ENCODE results near the gene TUBB3.
A peak's percentile ranks its signal among the peaks of the same experiment; 100 is the strongest.
"Not testable (repeated sequence)": the region's sequence is repeated elsewhere in the genome, so short reads cannot be mapped to it uniquely, and the experiment has no call there.

The TUBB3 gene

DNA sequence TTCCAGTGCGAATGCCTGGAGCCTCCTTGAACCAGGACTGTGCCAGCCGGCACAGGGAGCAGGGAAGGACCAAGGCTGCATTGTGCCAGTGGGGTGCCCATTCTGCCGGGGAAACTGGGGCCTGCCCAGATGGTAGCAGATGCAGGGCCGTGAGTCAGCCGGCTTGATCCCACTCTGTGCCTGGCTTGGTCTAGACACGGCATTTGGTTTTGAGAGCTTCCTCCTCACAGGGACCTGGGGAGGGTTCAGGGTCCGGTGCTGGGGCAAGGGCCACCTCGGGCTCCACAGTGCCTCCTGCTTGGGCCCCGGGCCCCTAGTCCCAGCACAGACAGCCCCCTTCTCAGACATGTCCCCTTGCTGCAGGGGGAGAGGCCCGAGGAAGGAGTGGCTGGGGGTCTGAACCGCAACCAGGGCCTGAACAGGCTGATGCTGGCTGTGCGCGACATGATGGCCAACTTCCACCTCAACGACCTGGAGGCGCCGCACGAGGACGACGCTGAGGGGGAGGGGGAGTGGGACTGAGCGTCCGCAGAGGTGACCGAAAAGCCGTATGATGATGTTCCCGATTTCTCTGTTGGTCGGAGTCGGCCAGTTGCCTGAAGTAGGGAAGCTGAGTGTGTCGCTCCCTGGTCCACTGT lies 12.3 kb upstream of the TUBB3 start:
- Histone ChIP-seq H3K36me3 (ENCODE audit: control insufficient read depth, insufficient read depth, low read length) (peaks cover 66% of the 10 kb centered on the region), H3K4me1 (ENCODE audit: control insufficient read depth, insufficient read depth, low read length, poor library complexity, severe bottlenecking) (peaks cover 9% of the 10 kb centered on the region), H3K9me3 (ENCODE audit: control insufficient read depth, low read length) (peaks cover 5% of the 10 kb centered on the region), H3K4me3 (ENCODE audit: extremely low read depth, insufficient read depth, low read length, poor library complexity, severe bottlenecking) (no peak overlapping the region), H3K27ac (ENCODE audit: low read depth, low read length, severe bottlenecking) (no peak overlapping the region)
- WGBS, 2 experiments (ENCODE audit: insufficient coverage in 2 of 2), result 96 to 97% methylated on average over 22 to 25 of the region's 27 CpGs

DNA sequence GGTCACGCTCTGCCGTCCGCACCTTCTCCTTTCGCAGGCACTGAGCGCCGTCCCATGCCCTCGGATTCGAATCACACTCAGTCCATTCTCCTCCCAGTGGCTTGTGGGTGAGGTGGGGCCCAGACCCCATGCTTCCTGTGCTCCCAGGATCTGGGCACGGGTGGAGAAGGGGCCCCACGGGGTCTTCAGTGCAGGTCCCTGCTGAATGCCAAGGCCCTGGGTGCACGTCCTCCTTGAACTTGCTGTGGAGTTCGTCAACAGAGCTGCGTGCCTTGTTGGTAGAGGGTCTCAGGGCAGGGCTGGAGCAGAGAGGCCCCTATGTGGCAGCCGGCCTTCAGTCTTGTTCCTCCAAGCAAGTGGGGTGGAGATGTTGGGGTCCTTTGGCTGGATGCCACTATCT lies 11.8 kb upstream of the TUBB3 start:
- Histone ChIP-seq H3K9me3 (ENCODE audit: control insufficient read depth, low read length) (peaks cover 5% of the 10 kb centered on the region), H3K4me1 (ENCODE audit: control insufficient read depth, insufficient read depth, low read length, poor library complexity, severe bottlenecking) (peaks cover 9% of the 10 kb centered on the region), H3K36me3 (ENCODE audit: control insufficient read depth, insufficient read depth, low read length) (peaks cover 60% of the 10 kb centered on the region), H3K4me3 (ENCODE audit: extremely low read depth, insufficient read depth, low read length, poor library complexity, severe bottlenecking) (no peak overlapping the region), H3K27ac (ENCODE audit: low read depth, low read length, severe bottlenecking) (no peak overlapping the region)
- WGBS, 2 experiments (ENCODE audit: insufficient coverage in 2 of 2), result 93 to 98% methylated on average over 8 to 10 of the region's 14 CpGs

DNA sequence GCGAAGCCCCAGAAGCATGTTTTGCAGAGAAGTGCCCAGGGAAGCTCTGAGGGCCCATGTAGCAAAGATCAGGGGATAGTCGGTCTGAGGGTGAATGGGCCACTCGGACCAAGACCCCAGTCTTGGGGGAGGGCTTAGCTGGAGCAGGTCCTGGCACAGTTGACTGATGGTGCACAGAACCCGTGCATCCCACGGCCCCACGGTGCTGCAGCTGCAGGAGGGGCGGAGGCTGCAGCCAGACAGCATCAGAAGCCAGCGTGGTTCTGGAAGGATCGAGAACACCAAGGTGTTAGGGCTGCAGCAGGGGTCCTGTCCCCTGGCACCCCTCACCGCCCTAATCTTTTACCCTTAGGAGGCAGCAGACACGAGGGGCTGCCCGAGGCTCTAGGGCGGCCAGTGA lies 11.0 kb upstream of the TUBB3 start:
- Histone ChIP-seq H3K9me3 (ENCODE audit: control insufficient read depth, low read length) (no peaks in the 10 kb centered on the region), H3K27ac (ENCODE audit: low read depth, low read length, severe bottlenecking) (no peak overlapping the region), H3K36me3 (ENCODE audit: control insufficient read depth, insufficient read depth, low read length) (peaks cover 53% of the 10 kb centered on the region), H3K4me1 (ENCODE audit: control insufficient read depth, insufficient read depth, low read length, poor library complexity, severe bottlenecking) (peaks cover 9% of the 10 kb centered on the region), H3K4me3 (ENCODE audit: extremely low read depth, insufficient read depth, low read length, poor library complexity, severe bottlenecking) (no peak overlapping the region)
- WGBS, 2 experiments (ENCODE audit: insufficient coverage in 2 of 2), result 92 to 96% methylated on average over 13 of the region's 13 CpGs

DNA sequence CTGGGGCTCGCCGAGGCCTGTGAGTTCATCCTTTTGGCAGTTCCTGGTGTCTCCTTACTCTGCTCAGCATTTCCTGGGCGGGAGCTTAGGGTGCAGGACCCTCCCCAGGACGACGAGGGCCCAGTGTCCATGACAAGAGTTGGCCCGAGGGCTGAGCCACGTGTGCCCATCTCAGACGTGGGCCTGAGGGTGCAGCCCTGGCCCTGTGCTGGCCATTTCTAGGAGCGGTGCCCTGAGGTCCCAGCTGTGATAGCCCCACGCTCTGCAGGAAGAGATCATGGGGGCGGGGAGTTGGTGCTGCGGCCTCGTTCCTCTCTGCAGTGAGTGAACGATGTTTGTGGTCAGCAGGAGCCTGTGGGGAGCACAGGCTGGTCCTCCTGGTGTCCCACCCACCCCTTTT lies 10.5 kb upstream of the TUBB3 start:
- Histone ChIP-seq H3K9me3 (ENCODE audit: control insufficient read depth, low read length) (no peaks in the 10 kb centered on the region), H3K36me3 (ENCODE audit: control insufficient read depth, insufficient read depth, low read length) (peaks cover 52% of the 10 kb centered on the region), H3K27ac (ENCODE audit: low read depth, low read length, severe bottlenecking) (no peak overlapping the region), H3K4me3 (ENCODE audit: extremely low read depth, insufficient read depth, low read length, poor library complexity, severe bottlenecking) (no peak overlapping the region), H3K4me1 (ENCODE audit: control insufficient read depth, insufficient read depth, low read length, poor library complexity, severe bottlenecking) (peaks cover 9% of the 10 kb centered on the region)
- 94 to 95% methylated on average over 14 of the region's 14 CpGs for WGBS, 2 experiments (ENCODE audit: insufficient coverage in 2 of 2)

DNA sequence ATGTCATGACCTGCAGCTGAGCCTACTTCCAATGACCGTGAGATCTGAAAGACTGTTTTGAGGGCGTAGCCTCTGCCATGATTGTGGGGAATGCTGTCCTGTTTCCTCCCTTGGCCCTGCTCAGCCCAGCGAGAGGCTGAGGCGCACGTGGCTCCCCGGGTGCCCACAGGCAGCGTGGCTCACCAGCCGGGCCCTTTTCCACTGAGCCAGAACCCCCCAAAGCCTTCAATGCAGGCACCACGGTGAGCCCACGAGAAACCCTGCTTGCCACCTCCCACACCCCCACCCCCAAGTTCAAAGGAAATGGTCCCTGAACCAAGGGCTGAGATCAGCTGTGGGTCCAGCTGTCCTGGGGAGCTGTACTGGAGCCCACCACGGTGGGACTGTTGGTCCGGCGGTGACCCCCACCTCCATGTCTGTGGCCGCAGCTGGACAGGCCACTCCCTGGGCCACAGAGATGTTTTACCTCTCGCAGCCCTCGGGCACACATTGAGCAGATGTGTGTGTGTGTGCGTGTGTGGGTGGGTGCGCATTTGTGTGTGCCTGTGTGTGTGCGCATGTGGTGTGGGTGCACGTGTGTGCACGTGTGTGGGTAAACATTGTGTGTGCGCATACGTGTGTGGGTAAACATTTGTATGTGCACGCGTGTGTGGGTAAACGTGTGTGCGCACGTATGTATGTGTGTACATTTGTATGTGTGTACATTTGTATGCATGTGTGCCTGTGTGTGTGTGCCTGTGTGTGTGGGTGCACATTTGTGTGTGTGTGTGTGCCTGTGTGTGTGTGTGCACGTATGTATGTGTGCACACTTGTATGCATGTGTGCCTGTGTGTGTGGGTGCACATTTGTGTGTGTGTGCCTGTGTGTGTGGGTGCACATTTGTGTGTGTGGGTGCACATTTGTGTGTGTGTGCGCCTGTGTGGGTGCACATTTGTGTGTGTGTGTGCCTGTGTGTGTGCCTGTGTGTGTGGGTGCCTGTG lies 9.4 kb upstream of the TUBB3 start:
- no peak overlapping the region for H3K4me3 ChIP-seq (ENCODE audit: extremely low read depth, insufficient read depth, low read length, poor library complexity, severe bottlenecking)
- H3K36me3 ChIP-seq (ENCODE audit: control insufficient read depth, insufficient read depth, low read length), result peaks cover 42% of the 10 kb centered on the region
- 92 to 96% methylated on average over 17 to 26 of the region's 30 CpGs for WGBS, 2 experiments (ENCODE audit: insufficient coverage in 2 of 2)
- H3K27ac ChIP-seq (ENCODE audit: low read depth, low read length, severe bottlenecking), result no peak overlapping the region
- no peaks in the 10 kb centered on the region for H3K9me3 ChIP-seq (ENCODE audit: control insufficient read depth, low read length)
- H3K4me1 ChIP-seq (ENCODE audit: control insufficient read depth, insufficient read depth, low read length, poor library complexity, severe bottlenecking), result peaks cover 14% of the 10 kb centered on the region

DNA sequence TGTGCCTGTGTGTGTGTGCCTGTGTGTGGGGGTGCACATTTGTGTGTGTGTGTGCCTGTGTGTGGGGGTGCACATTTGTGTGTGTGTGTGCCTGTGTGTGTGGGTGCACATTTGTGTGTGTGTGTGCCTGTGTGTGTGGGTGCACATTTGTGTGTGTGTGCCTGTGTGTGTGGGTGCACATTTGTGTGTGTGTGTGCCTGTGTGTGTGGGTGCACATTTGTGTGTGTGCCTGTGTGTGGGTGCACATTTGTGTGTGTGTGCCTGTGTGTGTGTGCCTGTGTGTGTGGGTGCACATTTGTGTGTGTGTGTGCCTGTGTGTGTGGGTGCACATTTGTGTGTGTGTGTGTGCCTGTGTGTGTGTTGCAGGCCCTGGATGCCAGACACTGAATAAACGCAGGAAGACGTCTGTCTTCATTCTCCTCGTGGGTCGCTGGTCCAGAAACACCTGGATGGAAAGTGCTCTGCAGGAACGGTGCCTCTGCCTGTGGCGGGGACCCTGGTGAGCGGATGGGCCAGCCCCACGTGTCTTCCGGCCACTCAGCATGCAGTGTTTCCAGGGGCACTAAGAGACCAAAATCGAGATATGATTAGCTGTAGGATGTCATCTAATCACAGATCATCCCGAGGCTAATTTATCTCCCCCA lies 8.4 kb upstream of the TUBB3 start:
- H3K9me3 ChIP-seq (ENCODE audit: control insufficient read depth, low read length); H3K27ac ChIP-seq (ENCODE audit: low read depth, low read length, severe bottlenecking); H3K4me3 ChIP-seq (ENCODE audit: extremely low read depth, insufficient read depth, low read length, poor library complexity, severe bottlenecking): not testable (repeated sequence)
- 91 to 94% methylated on average over 6 to 7 of the region's 11 CpGs for WGBS, 2 experiments (ENCODE audit: insufficient coverage in 2 of 2)
- Histone ChIP-seq H3K36me3 (ENCODE audit: control insufficient read depth, insufficient read depth, low read length) (peaks cover 33% of the 10 kb centered on the region), H3K4me1 (ENCODE audit: control insufficient read depth, insufficient read depth, low read length, poor library complexity, severe bottlenecking) (peaks cover 17% of the 10 kb centered on the region)

DNA sequence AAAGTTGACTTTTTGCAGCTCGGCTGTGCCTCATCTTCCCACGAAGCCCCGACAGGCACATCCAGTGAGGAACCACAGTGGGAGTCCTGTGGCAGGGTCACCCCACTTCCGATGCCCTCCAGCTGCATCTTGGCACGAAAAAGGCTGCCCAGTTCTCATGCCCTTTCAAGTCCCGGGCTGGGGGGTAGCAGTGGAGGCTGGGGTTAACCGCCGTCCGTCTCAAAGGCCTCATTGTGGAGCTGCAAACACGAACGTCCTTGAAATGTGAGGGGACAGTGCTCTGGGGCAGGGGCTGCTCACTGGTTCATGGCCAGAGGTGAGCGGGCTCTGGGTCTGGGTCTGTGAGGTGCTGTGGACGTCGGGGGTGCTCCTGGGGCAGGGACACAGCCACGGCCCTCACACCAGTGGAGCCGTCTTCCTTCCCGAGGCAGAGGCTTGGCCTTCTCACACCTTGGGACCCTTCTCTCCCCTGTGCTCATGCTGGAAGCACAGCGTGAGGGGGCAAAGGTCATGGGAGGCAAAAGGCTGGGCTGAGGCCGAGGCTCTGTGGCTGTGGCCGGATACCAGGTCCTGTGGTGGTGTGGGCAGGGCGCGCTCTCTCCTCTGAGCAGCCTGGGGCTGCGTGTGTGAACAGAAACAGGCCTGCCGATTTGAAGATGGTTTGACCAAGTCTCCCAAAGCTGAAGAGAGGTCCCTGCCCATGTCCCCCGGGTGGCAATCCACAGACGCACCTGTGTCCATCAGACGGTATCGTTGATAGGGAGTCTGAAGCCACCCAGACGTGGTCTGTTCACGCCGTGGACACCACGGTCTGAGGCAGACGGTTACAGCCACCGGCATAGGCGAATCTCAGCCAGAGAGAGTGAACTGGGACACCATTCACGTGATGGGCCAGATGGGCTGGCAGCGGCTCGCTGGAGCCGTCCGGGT lies 7.6 kb upstream of the TUBB3 start:
- Histone ChIP-seq H3K36me3 (ENCODE audit: control insufficient read depth, insufficient read depth, low read length) (peaks cover 26% of the 10 kb centered on the region), H3K27ac (ENCODE audit: low read depth, low read length, severe bottlenecking) (no peak overlapping the region), H3K4me1 (ENCODE audit: control insufficient read depth, insufficient read depth, low read length, poor library complexity, severe bottlenecking) (peaks cover 25% of the 10 kb centered on the region), H3K4me3 (ENCODE audit: extremely low read depth, insufficient read depth, low read length, poor library complexity, severe bottlenecking) (no peak overlapping the region), H3K9me3 (ENCODE audit: control insufficient read depth, low read length) (no peaks in the 10 kb centered on the region)
- WGBS, 2 experiments (ENCODE audit: insufficient coverage in 2 of 2), result 94 to 95% methylated on average over 33 to 35 of the region's 40 CpGs

DNA sequence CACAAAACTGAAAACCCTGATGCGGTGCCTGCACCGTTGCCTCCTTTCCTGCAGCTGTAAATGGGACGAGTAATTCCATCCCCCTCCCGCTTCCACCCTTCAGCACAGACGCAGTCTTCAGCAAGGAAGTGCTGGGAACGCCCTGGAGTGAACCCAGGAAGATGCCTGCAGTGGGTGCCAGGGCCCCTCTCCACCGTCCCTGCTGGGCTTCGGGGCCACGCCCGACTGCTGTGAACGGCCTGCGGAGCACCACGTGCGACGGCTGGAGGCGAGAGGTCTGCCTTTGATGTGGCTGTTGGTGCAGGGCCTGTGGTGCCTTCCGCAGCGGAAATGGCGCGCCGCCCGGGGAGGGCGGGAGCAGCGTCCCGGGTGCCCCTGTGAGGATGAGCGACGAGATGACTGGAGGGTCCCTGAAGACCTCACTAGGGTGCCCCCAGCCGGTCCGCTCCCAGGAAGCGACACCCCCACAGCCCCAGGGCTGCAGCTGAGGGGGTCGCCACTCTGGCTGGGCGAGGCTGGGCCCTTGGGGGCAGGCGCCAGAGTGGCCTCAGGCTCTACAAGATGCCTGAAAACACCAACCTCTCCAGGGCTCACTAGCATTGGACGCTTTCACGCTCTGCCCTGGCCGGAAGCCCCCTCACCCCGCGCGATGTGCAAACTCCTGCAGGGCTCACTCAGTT lies 5.2 kb upstream of the TUBB3 start:
- 4 to 5% methylated on average over 25 to 27 of the region's 39 CpGs for WGBS, 2 experiments (ENCODE audit: insufficient coverage in 2 of 2)
- no peaks in the 10 kb centered on the region for H3K9me3 ChIP-seq (ENCODE audit: control insufficient read depth, low read length)
- peak overlapping the region; percentile 31 for H3K4me3 ChIP-seq (ENCODE audit: extremely low read depth, insufficient read depth, low read length, poor library complexity, severe bottlenecking)
- H3K4me1 ChIP-seq (ENCODE audit: control insufficient read depth, insufficient read depth, low read length, poor library complexity, severe bottlenecking), result peaks cover 27% of the 10 kb centered on the region
- H3K27ac ChIP-seq (ENCODE audit: low read depth, low read length, severe bottlenecking), result peak overlapping the region; percentile 72
- H3K36me3 ChIP-seq (ENCODE audit: control insufficient read depth, insufficient read depth, low read length), result peaks cover 4% of the 10 kb centered on the region

DNA sequence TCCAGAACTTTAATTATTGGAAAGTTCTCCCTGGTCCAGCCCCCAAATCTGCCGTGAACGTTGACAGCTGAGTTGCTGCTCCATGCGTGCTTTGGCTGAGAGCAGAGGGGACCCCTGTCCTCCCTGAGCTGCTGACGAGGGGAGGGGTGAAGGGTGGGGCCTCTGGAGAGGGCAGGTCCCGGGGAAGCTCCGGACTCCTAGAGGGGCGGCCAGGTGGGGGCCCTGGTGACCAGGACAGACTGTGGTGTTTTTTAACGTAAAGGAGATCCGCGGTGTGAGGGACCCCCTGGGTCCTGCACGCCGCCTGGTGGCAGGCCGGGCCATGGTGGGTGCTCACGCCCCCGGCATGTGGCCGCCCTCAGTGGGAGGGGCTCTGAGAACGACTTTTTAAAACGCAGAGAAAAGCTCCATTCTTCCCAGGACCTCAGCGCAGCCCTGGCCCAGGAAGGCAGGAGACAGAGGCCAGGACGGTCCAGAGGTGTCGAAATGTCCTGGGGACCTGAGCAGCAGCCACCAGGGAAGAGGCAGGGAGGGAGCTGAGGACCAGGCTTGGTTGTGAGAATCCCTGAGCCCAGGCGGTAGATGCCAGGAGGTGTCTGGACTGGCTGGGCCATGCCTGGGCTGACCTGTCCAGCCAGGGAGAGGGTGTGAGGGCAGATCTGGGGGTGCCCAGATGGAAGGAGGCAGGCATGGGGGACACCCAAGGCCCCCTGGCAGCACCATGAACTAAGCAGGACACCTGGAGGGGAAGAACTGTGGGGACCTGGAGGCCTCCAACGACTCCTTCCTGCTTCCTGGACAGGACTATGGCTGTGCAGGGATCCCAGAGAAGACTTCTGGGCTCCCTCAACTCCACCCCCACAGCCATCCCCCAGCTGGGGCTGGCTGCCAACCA lies 4.4 kb upstream of the TUBB3 start, which contains the start of gene MC1R:
Gene MC1R, plus strand, starts transcription at position 410 of the 895 bp plus-strand sequence. Its CDS starts 397 bp downstream, at position 807.
- Histone ChIP-seq H3K27ac (ENCODE audit: low read depth, low read length, severe bottlenecking) (peak within 1 kb of the TSS; percentile 72), H3K4me3 (ENCODE audit: extremely low read depth, insufficient read depth, low read length, poor library complexity, severe bottlenecking) (peak within 1 kb of the TSS; percentile 31), H3K4me1 (ENCODE audit: control insufficient read depth, insufficient read depth, low read length, poor library complexity, severe bottlenecking) (peaks cover 27% of the 10 kb centered on the region), H3K9me3 (ENCODE audit: control insufficient read depth, low read length) (no peaks in the 10 kb centered on the region), H3K36me3 (ENCODE audit: control insufficient read depth, insufficient read depth, low read length) (no peaks in the 10 kb centered on the region)
- WGBS, 2 experiments (ENCODE audit: insufficient coverage in 2 of 2), result 16 to 21% methylated on average over 18 to 23 of the region's 23 CpGs

All from mesodermal cell (in vitro differentiated cells).